ENCODE results near the gene CSPG4. TPM values are rescaled to one million over a fixed set of nuclear protein-coding genes. Genes with fewer than 3 reads are reported as not detected.

Gene CSPG4
- total RNA-seq, 1 experiment from 2014 or later = 2.0 TPM

DNA sequence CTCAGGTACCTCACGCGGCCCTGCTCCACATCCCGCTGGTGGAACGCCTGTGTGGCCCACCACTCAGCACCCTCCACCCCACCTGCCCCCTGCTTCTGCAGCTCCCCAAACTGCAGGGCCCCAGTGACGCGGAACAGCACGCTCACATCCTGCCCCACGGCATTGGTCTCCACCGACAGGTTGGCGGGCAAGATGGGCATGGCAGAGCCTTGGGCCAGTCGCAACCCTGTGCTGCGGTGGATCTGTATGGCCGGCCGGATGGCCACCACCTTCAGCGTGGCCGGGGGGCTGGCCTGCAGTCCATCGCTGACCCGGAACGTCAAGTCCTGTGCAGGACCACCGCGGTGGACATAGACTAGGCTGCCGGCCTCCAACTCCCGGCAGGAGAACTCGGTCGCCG is 23.8 kb downstream of the CSPG4 start:
- no peaks in the 10 kb centered on the region for H3K23me2 ChIP-seq (ENCODE audit: insufficient read length, low read depth, low read length, poor library complexity, severe bottlenecking)
- no peak for DNase-seq
- peaks cover 5 to 17% of the 10 kb centered on the region in 2 experiments for H3K4me1 Mint-ChIP-seq
- H2BK120ac ChIP-seq (ENCODE audit: low read depth, low read length, poor library complexity, severe bottlenecking) = no peak overlapping the region
- peaks cover 2% of the 10 kb centered on the region; the same call in 1 of the 2 replicates for H3K4me1 ChIP-seq (ENCODE audit: insufficient read depth, low read length)
- peaks cover 6% of the 10 kb centered on the region for H3K27me3 Mint-ChIP-seq (ENCODE audit: low read depth)
- H3K9ac ChIP-seq (ENCODE audit: extremely low read depth, insufficient read length, low read length) = no peak overlapping the region
- no peak overlapping the region for H2BK5ac ChIP-seq (ENCODE audit: insufficient read length, low read length)
- no peak overlapping the region; the same call in 1 of the 2 replicates for H2BK15ac ChIP-seq (ENCODE audit: low read depth, low read length)
- no peak overlapping the region for H4K8ac ChIP-seq (replicated peaks; ENCODE audit: insufficient read length, low read depth, low read length)
- no peaks in the 10 kb centered on the region for H3K79me1 ChIP-seq (ENCODE audit: insufficient read depth, low read depth, low read length, poor library complexity, severe bottlenecking)
- peaks cover 3 to 4% (median 3%) of the 10 kb centered on the region in 3 experiments; a peak in 3 of 7 replicates for H3K36me3 Mint-ChIP-seq (ENCODE audit: insufficient read depth in 1 of 3, low read depth in 3 of 3)
- no peak overlapping the region for H2BK12ac ChIP-seq (ENCODE audit: insufficient read length, low read depth, low read length)
- no peaks in the 10 kb centered on the region for H3K9me3 ChIP-seq (ENCODE audit: control insufficient read depth, low read depth, low read length)
- no peaks in the 10 kb centered on the region for H3K27me3 ChIP-seq (ENCODE audit: insufficient read depth, low read length)
- no peaks in the 10 kb centered on the region; a peak in 1 of 5 replicates for H3K9me3 Mint-ChIP-seq
- H4K5ac ChIP-seq (ENCODE audit: insufficient read length, low read depth, low read length) = no peak overlapping the region
- no peak overlapping the region for H3K56ac ChIP-seq (ENCODE audit: insufficient read length, low read depth, low read length)
- no peak overlapping the region for H3K18ac ChIP-seq (ENCODE audit: insufficient read length, low read depth, low read length)
- H2BK20ac ChIP-seq (ENCODE audit: low read depth, low read length, poor library complexity, severe bottlenecking) = no peak overlapping the region
- no peak overlapping the region for H3T11ph ChIP-seq (ENCODE audit: low read length)
- TF ChIP-seq, protein P1, sequence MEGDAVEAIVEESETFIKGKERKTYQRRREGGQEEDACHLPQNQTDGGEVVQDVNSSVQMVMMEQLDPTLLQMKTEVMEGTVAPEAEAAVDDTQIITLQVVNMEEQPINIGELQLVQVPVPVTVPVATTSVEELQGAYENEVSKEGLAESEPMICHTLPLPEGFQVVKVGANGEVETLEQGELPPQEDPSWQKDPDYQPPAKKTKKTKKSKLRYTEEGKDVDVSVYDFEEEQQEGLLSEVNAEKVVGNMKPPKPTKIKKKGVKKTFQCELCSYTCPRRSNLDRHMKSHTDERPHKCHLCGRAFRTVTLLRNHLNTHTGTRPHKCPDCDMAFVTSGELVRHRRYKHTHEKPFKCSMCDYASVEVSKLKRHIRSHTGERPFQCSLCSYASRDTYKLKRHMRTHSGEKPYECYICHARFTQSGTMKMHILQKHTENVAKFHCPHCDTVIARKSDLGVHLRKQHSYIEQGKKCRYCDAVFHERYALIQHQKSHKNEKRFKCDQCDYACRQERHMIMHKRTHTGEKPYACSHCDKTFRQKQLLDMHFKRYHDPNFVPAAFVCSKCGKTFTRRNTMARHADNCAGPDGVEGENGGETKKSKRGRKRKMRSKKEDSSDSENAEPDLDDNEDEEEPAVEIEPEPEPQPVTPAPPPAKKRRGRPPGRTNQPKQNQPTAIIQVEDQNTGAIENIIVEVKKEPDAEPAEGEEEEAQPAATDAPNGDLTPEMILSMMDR (conservative IDR thresholded peaks at IDR 0.05) = no peak
- no peak overlapping the region for H3K23ac ChIP-seq (ENCODE audit: insufficient read length, low read depth, low read length)
- H3K27ac ChIP-seq (ENCODE audit: insufficient read length, low read depth, low read length) = no peak overlapping the region
- H3K4me3 Mint-ChIP-seq = no peak overlapping the region
- no peak overlapping the region for H3K4me2 ChIP-seq (ENCODE audit: insufficient read depth, insufficient read length, low read length)
- no peaks in the 10 kb centered on the region for H3K79me2 ChIP-seq (ENCODE audit: insufficient read depth, low read length)
- no peak overlapping the region for H2AK5ac ChIP-seq (ENCODE audit: insufficient read length, low read length)
- H4K20me1 ChIP-seq (ENCODE audit: control insufficient read depth, insufficient read depth, insufficient read length) = no peaks in the 10 kb centered on the region
- no peak overlapping the region for H3K4ac ChIP-seq (ENCODE audit: low read depth, low read length)
- no peak overlapping the region for H4K91ac ChIP-seq (ENCODE audit: insufficient read length, low read depth, low read length)
- WGBS (ENCODE audit: extremely low coverage, insufficient read length, low lambda C conversion rate) = no CpG with 5 or more reads among the region's 26 CpGs
- no peak overlapping the region; the same call in 1 of the 2 replicates for H3K14ac ChIP-seq (ENCODE audit: insufficient read depth, low read length)
- H3K27ac Mint-ChIP-seq = no peak overlapping the region
- no peak overlapping the region for H2AFZ ChIP-seq (ENCODE audit: low read length)

All from H9 (cell line).